HCT116 (cell line): ENCODE results near the gene FAM89B.

Experiments used
- CTCF ChIP-seq, 3 experiments: fragments of 200-600 bp in 1 of 3; sonication (generic) in 1 of 3; IDR thresholded peaks in 2 of 3; conservative IDR thresholded peaks in 1 of 3; 2 replicates each; pipeline ENCODE4 v1.5.1; 2012 to 2017; ENCODE audit warnings: low read depth in 2 of 3, low read length in 2 of 3, antibody characterized with exemption in 1 of 3, borderline replicate concordance in 1 of 3, control low read depth in 1 of 3, mild to moderate bottlenecking in 1 of 3, mixed read lengths in 1 of 3, mixed run types in 1 of 3, moderate library complexity in 1 of 3; ENCODE audit not compliant: insufficient read depth in 1 of 3
- EZH2 ChIP-seq: fragments of 200-600 bp; sonication (generic); IDR thresholded peaks from 2 replicates; pipeline ENCODE4 v1.6.1; 2017; ENCODE audit warnings: antibody characterized with exemption, mixed run types
- POLR2AphosphoS5 ChIP-seq: IDR thresholded peaks from 2 replicates; pipeline ENCODE4 v1.6.1; 2011; ENCODE audit warnings: mild to moderate bottlenecking, low read depth, low read length, moderate library complexity
- SP1 ChIP-seq: IDR thresholded peaks from 2 replicates; pipeline ENCODE4 v1.6.1; 2012; ENCODE audit warnings: low read depth
- SRF ChIP-seq: IDR thresholded peaks from 2 replicates; pipeline ENCODE4 v1.6.1; 2012; ENCODE audit warnings: low read depth
- YY1 ChIP-seq: IDR thresholded peaks from 2 replicates; pipeline ENCODE4 v1.6.1; 2011; ENCODE audit warnings: low read length, low read depth, moderate library complexity, mild to moderate bottlenecking; ENCODE audit not compliant: insufficient replicate concordance; ENCODE audit errors: extremely low read depth

- TF ChIP-seq POLR2AphosphoS5 = peak; percentile 61
- TF ChIP-seq CTCF (IDR thresholded peaks at IDR 0.05 in 2 of 3, conservative IDR thresholded peaks at IDR 0.05 in 1 of 3; ENCODE audit: borderline replicate concordance in 1 of 3, insufficient read depth in 1 of 3, low read depth in 2 of 3, low read length in 2 of 3) = no peak
- TF ChIP-seq EZH2 = no peak
- no peak for TF ChIP-seq YY1
- TF ChIP-seq SRF = no peak
- TF ChIP-seq SP1 = no peak
These were observed 47.4 kb upstream of the FAM89B start, which contains the start of gene SCYL1 for GRCh38 chr11:65524741-65525545.
